ACC112 (cell line): ENCODE results near the gene P3H3.
"Not testable (repeated sequence)": the region's sequence is repeated elsewhere in the genome, so short reads cannot be mapped to it uniquely, and the experiment has no call there.

Experiments
- H2AFZ ChIP-seq: fragments of 200-600 bp; sonication (generic); one replicate; pipeline ENCODE4 v1.6.0; 2017; ENCODE audit warnings: antibody characterized with exemption, low read length; ENCODE audit not compliant: unreplicated experiment
- H3K27ac ChIP-seq: fragments of 200-600 bp; sonication (generic); 2 replicates; pipeline ENCODE4 v1.5.1; 2014; ENCODE audit warnings: low read depth, mild to moderate bottlenecking, antibody characterized with exemption, low read length, moderate library complexity
- H3K27me3 ChIP-seq: fragments of 200-600 bp; sonication (generic); 2 replicates; pipeline ENCODE4 v1.6.1; 2014; ENCODE audit warnings: mild to moderate bottlenecking, antibody characterized with exemption, low read length, moderate library complexity, mixed read lengths; ENCODE audit not compliant: insufficient read depth
- H3K36me3 ChIP-seq: fragments of 200-600 bp; sonication (generic); 2 replicates; pipeline ENCODE4 v1.6.1; 2016; ENCODE audit warnings: mild to moderate bottlenecking, antibody characterized with exemption, low read length, moderate library complexity, mixed read lengths; ENCODE audit not compliant: insufficient read depth
- H3K4me1 ChIP-seq: fragments of 200-600 bp; sonication (generic); one replicate; pipeline ENCODE4 v1.6.1; 2016; ENCODE audit warnings: low read length, mixed read lengths; ENCODE audit not compliant: insufficient read depth, unreplicated experiment, control insufficient read depth
- H3K4me3 ChIP-seq: fragments of 200-600 bp; sonication (generic); 2 replicates; pipeline ENCODE4 v1.5.1; 2014; ENCODE audit warnings: mild to moderate bottlenecking, low read depth, low read length
- H3K79me2 ChIP-seq: fragments of 200-600 bp; sonication (generic); one replicate; pipeline ENCODE4 v1.6.0; 2016; ENCODE audit warnings: low read length; ENCODE audit not compliant: control insufficient read depth, unreplicated experiment, insufficient read depth

P3H3 gene

DNA sequence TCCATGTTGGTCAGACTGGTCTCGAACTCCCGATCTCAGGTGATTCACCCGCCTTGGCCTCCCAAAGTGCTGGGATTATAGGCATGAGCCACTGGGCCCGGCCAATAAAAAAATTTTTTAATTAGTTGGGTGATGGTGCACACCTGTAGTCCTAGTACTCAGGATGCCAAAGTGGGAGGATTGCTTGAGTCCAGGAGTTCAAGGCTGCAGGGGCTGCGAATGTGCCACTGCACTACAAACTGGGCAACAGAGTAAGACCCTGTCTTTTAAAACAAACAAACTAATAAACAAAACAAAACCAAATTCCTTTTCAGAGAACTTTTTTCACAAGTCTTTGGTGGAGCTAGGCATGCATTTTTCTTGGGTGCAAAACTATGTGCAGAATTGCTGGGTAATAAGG is 55.0 kb downstream of the P3H3 start:
- H3K4me3 ChIP-seq = no peak overlapping the region
- H3K27me3 ChIP-seq = no peaks in the 10 kb centered on the region
- H2AFZ ChIP-seq = no peak overlapping the region
- 0 out of 2 replicates have a peak, but pooled peaks cover 4% of the 10 kb centered on the region for H3K36me3 ChIP-seq
- no peaks in the 10 kb centered on the region for H3K4me1 ChIP-seq
- H3K27ac ChIP-seq = no peak overlapping the region
- no peaks in the 10 kb centered on the region for H3K79me2 ChIP-seq

DNA sequence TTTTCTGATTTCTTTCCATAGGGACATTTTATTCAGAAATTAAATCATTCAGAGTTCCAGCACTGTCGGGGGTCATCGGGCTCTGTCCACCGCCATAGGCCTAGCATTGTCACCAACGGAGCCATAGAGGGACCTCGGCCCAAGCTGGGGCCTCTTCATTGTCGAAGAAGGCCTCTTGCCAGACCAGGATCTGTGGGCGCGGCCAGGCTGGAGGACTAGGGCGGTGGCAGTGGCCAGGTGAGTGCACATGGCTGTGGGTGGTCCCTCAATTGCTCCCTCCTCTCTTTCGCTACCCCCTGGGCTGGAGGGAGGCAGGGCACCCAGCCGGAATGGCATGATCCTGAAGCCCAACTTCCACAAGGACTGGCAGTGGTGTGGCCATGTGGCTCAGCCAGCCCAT is 55.5 kb downstream of the P3H3 start:
- H3K36me3 ChIP-seq = 0 out of 2 replicates have a peak, but pooled peaks cover 4% of the 10 kb centered on the region
- H3K27ac ChIP-seq = no peak overlapping the region
- H3K27me3 ChIP-seq = no peaks in the 10 kb centered on the region
- H3K79me2 ChIP-seq = no peaks in the 10 kb centered on the region
- H3K4me1 ChIP-seq = no peaks in the 10 kb centered on the region
- no peak overlapping the region for H3K4me3 ChIP-seq
- no peak overlapping the region for H2AFZ ChIP-seq

DNA sequence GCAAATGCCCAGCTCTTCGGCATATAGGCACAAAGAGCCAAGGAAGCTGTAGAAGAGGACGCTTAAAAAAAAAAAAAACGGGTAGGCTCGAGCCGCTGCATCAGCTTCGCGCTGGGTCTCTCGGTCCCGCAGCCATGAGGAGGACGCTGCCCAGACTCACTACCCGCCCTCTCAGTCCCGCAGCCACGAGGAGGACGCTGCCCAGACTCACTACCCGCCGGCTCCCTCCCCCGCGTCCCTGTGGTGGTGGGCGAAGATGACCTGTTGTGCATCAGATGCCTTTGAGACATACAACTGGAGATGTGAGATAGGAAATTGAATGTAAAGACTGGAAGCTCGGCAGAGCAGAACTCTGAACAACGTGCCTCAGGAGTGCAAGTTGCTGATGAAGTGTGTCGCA is 56.3 kb downstream of the P3H3 start:
- Histone ChIP-seq H3K4me1 (no peaks in the 10 kb centered on the region), H3K79me2 (no peaks in the 10 kb centered on the region), H3K4me3 (no peak overlapping the region), H2AFZ (no peak overlapping the region), H3K36me3 (0 out of 2 replicates have a peak, but pooled peaks cover 4% of the 10 kb centered on the region), H3K27ac (no peak overlapping the region), H3K27me3 (no peaks in the 10 kb centered on the region)

DNA sequence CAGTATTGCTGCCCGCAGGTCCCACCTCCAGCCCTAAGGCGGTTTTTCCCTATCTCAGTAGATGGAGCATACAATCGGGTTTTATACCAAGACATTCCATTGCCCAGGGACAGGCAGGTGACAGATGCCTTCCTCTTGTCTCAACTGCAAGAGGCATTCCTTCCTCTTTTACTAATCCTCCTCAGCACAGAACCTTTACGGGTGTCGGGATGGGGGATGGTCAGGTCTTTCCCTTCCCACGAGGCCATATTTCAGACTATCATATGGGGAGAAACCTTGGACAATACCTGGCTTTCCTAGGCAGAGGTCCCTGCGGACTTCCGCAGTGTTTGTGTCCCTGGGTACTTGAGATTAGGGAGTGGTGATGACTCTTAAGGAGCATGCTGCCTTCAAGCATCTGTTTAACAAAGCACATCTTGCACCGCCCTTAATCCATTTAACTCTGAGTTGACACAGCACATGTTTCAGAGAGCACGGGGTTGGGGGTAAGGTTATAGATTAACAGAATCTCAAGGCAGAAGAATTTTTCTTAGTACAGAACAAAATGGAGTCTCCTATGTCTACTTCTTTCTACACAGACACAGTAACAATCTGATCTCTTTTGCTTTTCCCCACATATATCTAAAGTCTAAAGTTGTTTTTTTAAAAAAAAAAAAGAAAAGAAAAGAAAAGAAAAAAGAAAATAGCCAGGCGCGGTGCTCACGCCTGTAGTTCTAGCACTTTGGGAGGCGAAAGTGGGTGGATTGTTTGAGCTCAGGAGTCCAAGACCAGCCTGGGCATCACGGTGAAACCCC is 58.2 kb downstream of the P3H3 start:
- not testable (repeated sequence) for H2AFZ ChIP-seq, H3K27me3 ChIP-seq, H3K79me2 ChIP-seq, H3K4me1 ChIP-seq, H3K27ac ChIP-seq, H3K36me3 ChIP-seq, H3K4me3 ChIP-seq

DNA sequence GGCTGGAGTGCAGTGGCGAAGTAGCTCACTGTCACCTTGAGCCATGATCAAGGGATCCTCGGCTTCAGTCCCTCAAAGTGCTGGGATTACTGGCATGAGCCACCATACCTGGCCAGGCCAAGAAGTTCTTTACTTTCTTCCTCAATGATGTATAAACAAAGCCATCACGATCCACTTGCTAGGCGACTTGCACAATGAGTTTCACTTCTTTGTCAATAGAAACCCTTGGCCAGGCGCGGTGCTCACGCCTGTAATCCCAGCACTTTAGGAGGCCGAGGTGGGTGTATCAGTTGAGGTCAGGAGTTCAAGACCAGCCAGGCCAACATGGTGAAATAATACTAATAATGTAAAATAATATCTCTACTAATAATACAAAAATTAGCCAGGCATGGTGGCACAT is 59.3 kb downstream of the P3H3 start:
- H3K36me3 ChIP-seq = 0 out of 2 replicates have a peak, but pooled peaks cover 4% of the 10 kb centered on the region
- no peak overlapping the region for H3K27ac ChIP-seq
- peaks cover 12% of the 10 kb centered on the region for H3K4me1 ChIP-seq
- no peak overlapping the region for H3K4me3 ChIP-seq
- no peaks in the 10 kb centered on the region for H3K27me3 ChIP-seq
- H3K79me2 ChIP-seq = no peaks in the 10 kb centered on the region
- no peak overlapping the region for H2AFZ ChIP-seq

DNA sequence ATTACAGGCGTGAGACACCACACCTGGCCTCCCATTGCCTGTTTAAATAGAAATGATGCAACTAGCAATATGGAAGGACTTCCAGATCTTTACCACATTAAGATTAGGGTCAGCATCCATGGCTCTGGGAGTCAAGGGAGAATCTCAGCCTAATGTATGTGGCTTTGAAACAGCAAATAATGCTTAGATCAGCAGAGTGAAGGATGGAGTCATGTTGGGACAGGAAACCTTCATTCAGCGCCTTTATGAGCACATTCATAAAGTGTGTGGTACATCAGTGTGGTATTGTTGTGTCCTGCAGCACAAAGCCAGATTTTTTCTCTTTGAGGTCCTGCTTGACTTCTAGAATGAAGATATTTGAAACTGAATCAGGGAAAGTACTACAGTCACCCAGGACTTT is 60.2 kb downstream of the P3H3 start:
- Histone ChIP-seq H3K4me3 (no peak overlapping the region), H2AFZ (no peak overlapping the region), H3K27ac (no peak overlapping the region), H3K36me3 (0 out of 2 replicates have a peak, but pooled peaks cover 4% of the 10 kb centered on the region), H3K79me2 (no peaks in the 10 kb centered on the region), H3K27me3 (no peaks in the 10 kb centered on the region), H3K4me1 (peaks cover 12% of the 10 kb centered on the region)

DNA sequence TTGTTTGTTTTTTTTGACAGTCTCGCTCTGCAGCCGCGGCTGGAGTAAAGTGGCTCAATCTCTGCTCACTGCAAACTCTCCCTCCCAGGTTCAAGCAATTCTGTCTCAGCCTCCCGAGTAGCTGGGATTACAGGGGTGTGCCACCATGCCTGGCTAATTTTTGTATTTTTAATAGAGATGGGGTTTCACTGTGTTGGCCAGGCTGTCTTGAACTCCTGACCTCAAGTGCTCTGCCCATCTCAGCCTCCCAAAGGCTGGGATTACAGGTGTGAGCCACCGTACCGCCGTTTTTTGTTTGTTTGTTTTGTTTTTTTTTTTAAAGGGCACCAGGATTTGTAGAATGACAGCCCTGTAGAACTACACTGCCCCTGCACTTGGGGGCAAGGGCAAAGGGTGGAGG is 60.6 kb downstream of the P3H3 start:
- H3K4me1 ChIP-seq = peaks cover 12% of the 10 kb centered on the region
- not testable (repeated sequence) for H3K4me3 ChIP-seq, H3K27me3 ChIP-seq, H3K36me3 ChIP-seq, H3K27ac ChIP-seq, H2AFZ ChIP-seq, H3K79me2 ChIP-seq
